A549 (cell line): ENCODE measurements around the gene ATP9B. TPM values are rescaled to one million over a fixed set of nuclear protein-coding genes. Genes with fewer than 3 reads are reported as not detected.

ENCODE experiments used
- ATAC-seq, 2 experiments: fragments of 200-7000 bp in 1 of 2; fragments of >200 bp in 1 of 2; cut with Nextera tagmentation in 1 of 2; cut with Tn5 transposase in 1 of 2; 3 replicates each; pipeline versions ENCODE4 v1.8.0 to v1.9.1; 2018 to 2020; ENCODE audit warnings: mild to moderate bottlenecking in 1 of 2, moderate library complexity in 1 of 2
- CTCF ChIA-PET: fragments of 300-600 bp; sonication (Branson Sonifier 250); formaldehyde crosslinking; extraction: SDS; loops from one replicate; lab custom pipeline; 2021; ENCODE audit warnings: antibody characterized with exemption, inconsistent platforms; lab: Yijun Ruan, JAX
- POLR2A ChIA-PET: fragments of 350-600 bp; formaldehyde crosslinking; extraction: SDS; loops from one replicate; lab custom pipeline; 2021; ENCODE audit warnings: antibody characterized with exemption, inconsistent platforms; lab: Yijun Ruan, JAX
- DNase-seq, 2 experiments: peaks; one replicate each; pipeline versions ENCODE4 v3.0.0 to v3.0.0-alpha.2; 2011 to 2016; ENCODE audit warnings: low read depth in 1 of 2, low spot score in 1 of 2
- FAIRE-seq: peaks from 2 replicates; lab custom pipeline; 2011; peaks lifted over from hg19 to GRCh38; lab: Jason Lieb, UNC
- H3K27ac ChIP-seq, 2 experiments: fragments of >200 bp; sonication (Bioruptor Twin); formaldehyde crosslinking; 3 replicates each; pipeline ENCODE4 v1.5.1; 2016 to 2017
- H3K4me1 ChIP-seq: fragments of >200 bp; sonication (Bioruptor Twin); formaldehyde crosslinking; 3 replicates; pipeline ENCODE4 v1.6.1; 2016
- H3K4me2 ChIP-seq: fragments of >200 bp; sonication (Bioruptor Twin); formaldehyde crosslinking; 3 replicates; pipeline ENCODE4 v1.6.1; 2016
- H3K4me3 ChIP-seq: fragments of >200 bp; sonication (Bioruptor Twin); formaldehyde crosslinking; 3 replicates; pipeline ENCODE4 v1.5.1; 2016
- H3K9me3 ChIP-seq: fragments of >200 bp; sonication (Bioruptor Twin); formaldehyde crosslinking; 3 replicates; pipeline ENCODE4 v1.6.1; 2016
- ATOH8 ChIP-seq: fragments of 250-450 bp; sonication (Bioruptor Pico); IDR thresholded peaks from 2 replicates; pipeline ENCODE4 v1.5.0; 2020; ENCODE audit warnings: low read depth, mild to moderate bottlenecking, moderate library complexity
- CBX8 ChIP-seq: fragments of 200-600 bp; sonication (generic); IDR thresholded peaks from 2 replicates; pipeline ENCODE4 v1.6.1; 2016
- CHD2 ChIP-seq: fragments of 150-350 bp; IDR thresholded peaks from 2 replicates; pipeline ENCODE4 v1.6.1; 2014; ENCODE audit warnings: low read length; ENCODE audit not compliant: partially characterized antibody
- CHD4 ChIP-seq: fragments of 200-600 bp; sonication (generic); IDR thresholded peaks from 2 replicates; pipeline ENCODE4 v1.6.1; 2016; ENCODE audit warnings: antibody characterized with exemption, mild to moderate bottlenecking, borderline replicate concordance
- E2F6 ChIP-seq: IDR thresholded peaks from 2 replicates; pipeline ENCODE4 v1.6.1; 2012; ENCODE audit warnings: low read depth, borderline replicate concordance
- EHMT2 ChIP-seq: fragments of 200-600 bp; sonication (generic); IDR thresholded peaks from 2 replicates; pipeline ENCODE4 v1.6.1; 2016; ENCODE audit warnings: antibody characterized with exemption, low read depth, mild to moderate bottlenecking, moderate library complexity
- FOSB ChIP-seq: fragments of 250-450 bp; sonication (Bioruptor Pico); IDR thresholded peaks from 2 replicates; pipeline ENCODE4 v1.5.0; 2020; ENCODE audit warnings: mild to moderate bottlenecking, moderate library complexity
- HDAC2 ChIP-seq: fragments of 200-600 bp; sonication (generic); IDR thresholded peaks from 2 replicates; pipeline ENCODE4 v1.6.1; 2016
- HEYL ChIP-seq: fragments of 250-450 bp; sonication (Bioruptor Pico); IDR thresholded peaks from 2 replicates; pipeline ENCODE4 v1.8.0; 2021; ENCODE audit warnings: mild to moderate bottlenecking, moderate library complexity
- HOXA7 ChIP-seq: fragments of 250-450 bp; sonication (Bioruptor Pico); IDR thresholded peaks from 2 replicates; pipeline ENCODE4 v1.5.0; 2020; ENCODE audit warnings: mild to moderate bottlenecking, moderate library complexity
- KDM1A ChIP-seq: fragments of 200-600 bp; sonication (generic); IDR thresholded peaks from 2 replicates; pipeline ENCODE4 v1.6.1; 2016; ENCODE audit warnings: low read depth, mild to moderate bottlenecking
- MAFK ChIP-seq: fragments of 450-650 bp; IDR thresholded peaks from 2 replicates; pipeline ENCODE4 v1.6.1; 2014; ENCODE audit not compliant: partially characterized antibody
- MAX ChIP-seq: IDR thresholded peaks from 2 replicates; pipeline ENCODE4 v1.6.1; 2012
- MAZ ChIP-seq: fragments of 150-350 bp; IDR thresholded peaks from 2 replicates; pipeline ENCODE4 v1.6.1; 2014; ENCODE audit warnings: antibody characterized with exemption, low read depth, low read length, borderline replicate concordance
- NPAS2 ChIP-seq: fragments of 250-450 bp; sonication (Bioruptor Pico); IDR thresholded peaks from 2 replicates; pipeline ENCODE4 v1.8.0; 2022; ENCODE audit warnings: mild to moderate bottlenecking, moderate library complexity, borderline replicate concordance
- NR3C1 ChIP-seq: fragments of >200 bp; sonication (Bioruptor Twin); formaldehyde crosslinking; IDR thresholded peaks from 3 replicates; pipeline ENCODE4 v1.6.1; 2017
- PBX3 ChIP-seq: IDR thresholded peaks from 2 replicates; pipeline ENCODE4 v1.6.1; 2012
- PHF8 ChIP-seq: fragments of 200-600 bp; sonication (generic); IDR thresholded peaks from 2 replicates; pipeline ENCODE4 v1.6.1; 2016; ENCODE audit warnings: low read depth, mild to moderate bottlenecking, antibody characterized with exemption, moderate library complexity, borderline replicate concordance
- POLR2A ChIP-seq: IDR thresholded peaks from 2 replicates; pipeline ENCODE4 v1.6.1; 2012; ENCODE audit warnings: mild to moderate bottlenecking, low read length
- RAD21 ChIP-seq, 2 experiments: fragments of >200 bp in 1 of 2; sonication (Bioruptor Twin) in 1 of 2; formaldehyde crosslinking in 1 of 2; IDR thresholded peaks in 1 of 2; conservative IDR thresholded peaks in 1 of 2; 2 replicates in 1 of 2; 3 replicates in 1 of 2; pipeline ENCODE4 v1.6.1; 2012 to 2018; ENCODE audit warnings: inconsistent platforms in 1 of 2
- RFX5 ChIP-seq: fragments of 450-650 bp; IDR thresholded peaks from 2 replicates; pipeline ENCODE4 v1.7.1; 2014; ENCODE audit warnings: antibody characterized with exemption, mild to moderate bottlenecking, moderate library complexity
- SREBF2 ChIP-seq: fragments of 450-650 bp; IDR thresholded peaks from 2 replicates; pipeline ENCODE4 v1.6.1; 2014; ENCODE audit warnings: mild to moderate bottlenecking, moderate library complexity
- USF2 ChIP-seq: fragments of 450-650 bp; IDR thresholded peaks from 2 replicates; pipeline ENCODE4 v1.6.1; 2014; ENCODE audit warnings: antibody characterized with exemption
- ZNF302 ChIP-seq: fragments of 250-450 bp; sonication (Bioruptor Pico); IDR thresholded peaks from 2 replicates; pipeline ENCODE4 v1.9.0; 2021; ENCODE audit warnings: inconsistent platforms, mild to moderate bottlenecking, moderate library complexity
- WGBS: methylation state at CpG from one replicate; pipeline ENCODE4 v1.1.6; 2017; ENCODE audit errors: missing lambda C conversion rate; 5-methylcytosine and 5-hydroxymethylcytosine counted together
- polyA plus RNA-seq, 4 experiments: library from polyadenylated mRNA; depleted of rRNA in 3 of 4; stranded (reverse); fragments of >200 nt; fragmentation: RNase III in 1 of 4; extraction: RNeasy Plus Mini Kit Qiagen cat#74134 plus additional on column Dnase treatment in 1 of 4; gene quantifications; 2 replicates in 3 of 4; 3 replicates in 1 of 4; pipeline ENCODE4 v1.2.3, GENCODE V29; 2011 to 2017
- TF ChIP-seq, protein P1 (sequence below): fragments of >200 bp; sonication (Bioruptor Twin); formaldehyde crosslinking; IDR thresholded peaks from 3 replicates; pipeline ENCODE4 v1.6.1; 2016

ATP9B gene
- polyA plus RNA-seq, 2 of the 4 experiments (the other 2 are of a cell fraction), result 22.6 to 35.7 TPM

DNA sequence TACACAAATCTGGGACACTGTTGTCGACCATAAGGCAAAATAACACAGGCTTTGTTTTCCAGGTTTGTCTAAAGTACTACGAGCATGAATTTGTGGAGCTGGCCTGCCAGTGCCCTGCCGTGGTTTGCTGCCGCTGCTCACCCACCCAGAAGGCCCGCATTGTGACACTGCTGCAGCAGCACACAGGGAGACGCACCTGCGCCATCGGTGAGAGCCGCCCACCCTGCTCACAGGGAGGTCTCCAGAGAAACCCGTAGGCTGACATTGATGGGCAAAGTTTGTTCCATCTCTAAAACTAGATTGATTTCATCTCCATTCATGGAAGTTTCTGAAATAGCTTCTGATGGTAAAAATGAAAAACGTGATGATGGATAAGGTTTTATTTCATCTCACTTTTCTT, 276.2 kb downstream of the ATP9B start:
- 98% methylated on average over 11 of the region's 11 CpGs for WGBS
- Histone ChIP-seq H3K4me3 (no peak overlapping the region), H3K4me2 (no peak overlapping the region), H3K9me3 (no peaks in the 10 kb centered on the region), H3K4me1 (peaks cover 15% of the 10 kb centered on the region; the same call in 2 of the 3 replicates), H3K27ac (no peak overlapping the region)
- no peak for ATAC-seq
- TF ChIP-seq POLR2A (no peak), SREBF2 (no peak), ATOH8 (CRISPR knock-in tag) (no peak), HOXA7 (no peak), PBX3 (no peak), EHMT2 (no peak), PHF8 (no peak), RFX5 (no peak), NPAS2 (CRISPR knock-in tag) (no peak), MAFK (no peak), CBX8 (no peak), HDAC2 (no peak), CHD2 (no peak)
- TF ChIP-seq, protein P1, sequence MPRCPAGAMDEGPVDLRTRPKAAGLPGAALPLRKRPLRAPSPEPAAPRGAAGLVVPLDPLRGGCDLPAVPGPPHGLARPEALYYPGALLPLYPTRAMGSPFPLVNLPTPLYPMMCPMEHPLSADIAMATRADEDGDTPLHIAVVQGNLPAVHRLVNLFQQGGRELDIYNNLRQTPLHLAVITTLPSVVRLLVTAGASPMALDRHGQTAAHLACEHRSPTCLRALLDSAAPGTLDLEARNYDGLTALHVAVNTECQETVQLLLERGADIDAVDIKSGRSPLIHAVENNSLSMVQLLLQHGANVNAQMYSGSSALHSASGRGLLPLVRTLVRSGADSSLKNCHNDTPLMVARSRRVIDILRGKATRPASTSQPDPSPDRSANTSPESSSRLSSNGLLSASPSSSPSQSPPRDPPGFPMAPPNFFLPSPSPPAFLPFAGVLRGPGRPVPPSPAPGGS, result no peak
- CTCF ChIA-PET, result no interaction called here
- no peak for FAIRE-seq
- no peak for DNase-seq
- POLR2A ChIA-PET, result no interaction called here

GRCh38 chr18:79345981-79346380, 276.8 kb downstream of the ATP9B start:
- ChIA-PET POLR2A (no interaction called here), CTCF (no interaction called here)
- DNase-seq (no peak), ATAC-seq (no peak), FAIRE-seq (no peak)
- Histone ChIP-seq H3K4me2 (no peak overlapping the region), H3K4me3 (no peak overlapping the region), H3K9me3 (no peaks in the 10 kb centered on the region), H3K4me1 (peaks cover 15% of the 10 kb centered on the region; the same call in 2 of the 3 replicates), H3K27ac (no peak overlapping the region)
- TF ChIP-seq RAD21 (conservative IDR thresholded peaks at IDR 0.05 in 1 of 2, IDR thresholded peaks at IDR 0.05 in 1 of 2), result no peak
- TF ChIP-seq E2F6, result no peak
- TF ChIP-seq MAX, result no peak
- TF ChIP-seq FOSB (CRISPR knock-in tag), result no peak
- TF ChIP-seq HEYL (CRISPR knock-in tag), result no peak
- TF ChIP-seq NR3C1, result no peak
- no peak for TF ChIP-seq KDM1A
- TF ChIP-seq MAZ, result no peak
- TF ChIP-seq ZNF302 (CRISPR knock-in tag), result no peak
- no peak for TF ChIP-seq CHD2
- no peak for TF ChIP-seq EHMT2
- no peak for TF ChIP-seq CHD4
- TF ChIP-seq USF2, result no peak
- WGBS, result over 99% methylated on average over 13 of the region's 26 CpGs
